Left cardiac atrium (tissue), 4 donors: ENCODE data around the gene SLIT3. TPM values are rescaled to one million over a fixed set of nuclear protein-coding genes. Genes with fewer than 3 reads are reported as not detected.

ENCODE experiments used
- ATAC-seq, 2 donors: fragments of 200-7000 bp; cut with Tn5 transposase; one replicate each; pipeline ENCODE4 v1.9.1; 2020; ENCODE audit warnings: mild to moderate bottlenecking in 2 of 2, moderate library complexity in 2 of 2
- DNase-seq: peaks from one replicate; pipeline ENCODE4 v3.0.0-alpha.2; 2020
- intact Hi-C, 2 donors: fragments of 100-400 bp; cut with DNase I; formaldehyde crosslinking; loops; one replicate each; pipeline versions ENCODE4 v1.14.1 to v1.15.1; 2022 to 2023
- total RNA-seq, 2 donors: library from RNA; stranded (reverse); fragmentation: NEBNext Ultra II Directional; extraction: Animal tissue kit (Norgen Biotek cat#: 25700); gene quantifications; one replicate each; pipeline ENCODE4 v1.2.1, GENCODE V29; 2021
- donor health status: DM: no; HTN: yes; CAD: no.
- donor health status: DM: no; HTN: yes; CAD: no; lungs with severe emphysema.
- donor health status: DM: yes; HTN: yes; CAD: no.
- donor health status: Dilated cardiomyopathy.

SLIT3 gene
- total RNA-seq, 2 donors from 2014 or later, result 71.1 to 117 TPM

DNA sequence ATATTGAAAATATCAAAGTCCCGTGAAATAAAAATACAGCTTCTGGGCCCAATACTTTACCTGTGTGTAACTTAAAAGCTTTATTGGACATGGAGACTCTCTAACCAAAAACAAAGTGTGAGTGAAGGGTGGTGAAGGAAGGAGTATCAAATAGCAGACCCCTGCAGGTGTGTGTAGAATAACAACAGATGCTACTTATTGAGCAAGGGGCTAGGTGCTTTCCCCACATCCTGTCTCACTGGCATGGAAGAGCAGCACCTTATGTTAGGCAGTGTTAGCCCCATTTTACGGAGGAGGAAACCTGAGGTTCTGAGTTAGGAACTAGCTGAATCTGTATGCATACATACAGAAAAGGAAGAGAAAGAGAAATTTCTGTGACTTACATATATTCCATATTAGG lies 21.8 kb downstream of the SLIT3 start:
- DNase-seq (no peak), ATAC-seq (no peak)
- intact Hi-C loops, result no loop called here

DNA sequence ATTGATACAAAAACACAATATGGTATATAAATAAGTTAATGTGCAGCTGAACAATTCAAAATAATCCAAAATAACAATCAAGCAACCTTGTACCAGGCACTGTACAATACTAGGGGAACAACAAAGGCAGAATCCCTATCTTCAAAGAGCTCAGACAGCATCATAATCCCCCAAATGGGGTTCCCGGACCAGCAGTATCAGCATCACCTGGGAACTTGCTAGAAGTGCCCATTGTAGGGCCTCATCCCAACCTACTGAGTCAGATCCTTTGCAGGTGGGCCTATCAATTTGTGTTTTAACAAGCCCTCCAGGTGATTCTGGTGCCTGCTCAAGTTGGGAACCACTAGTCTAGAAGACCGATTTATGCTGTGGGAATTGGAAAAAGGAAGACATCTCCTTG lies 27.1 kb downstream of the SLIT3 start:
- intact Hi-C loops, result no loop called here
- no peak for ATAC-seq
- no peak for DNase-seq

DNA sequence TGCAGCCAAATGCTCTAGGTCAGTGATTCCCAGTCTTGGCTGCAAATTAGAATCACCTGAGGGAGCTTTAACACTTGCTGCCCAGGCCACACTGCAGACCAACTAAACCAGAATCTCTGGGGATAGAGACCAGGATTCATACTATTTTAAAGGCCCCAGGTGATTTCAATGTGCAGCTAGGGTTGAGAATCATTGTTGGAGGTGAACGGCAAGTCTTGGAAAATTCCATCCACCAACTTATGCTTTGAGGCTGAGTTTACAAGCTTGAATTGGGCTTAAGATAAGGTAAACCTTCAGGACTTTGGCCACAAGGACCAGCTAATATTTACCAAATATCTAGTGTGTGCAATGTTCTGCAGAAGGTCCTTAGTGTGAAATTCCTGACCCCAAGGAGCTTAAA lies 27.5 kb downstream of the SLIT3 start:
- no peak for ATAC-seq
- no peak for DNase-seq
- intact Hi-C loops, result no loop called here

DNA sequence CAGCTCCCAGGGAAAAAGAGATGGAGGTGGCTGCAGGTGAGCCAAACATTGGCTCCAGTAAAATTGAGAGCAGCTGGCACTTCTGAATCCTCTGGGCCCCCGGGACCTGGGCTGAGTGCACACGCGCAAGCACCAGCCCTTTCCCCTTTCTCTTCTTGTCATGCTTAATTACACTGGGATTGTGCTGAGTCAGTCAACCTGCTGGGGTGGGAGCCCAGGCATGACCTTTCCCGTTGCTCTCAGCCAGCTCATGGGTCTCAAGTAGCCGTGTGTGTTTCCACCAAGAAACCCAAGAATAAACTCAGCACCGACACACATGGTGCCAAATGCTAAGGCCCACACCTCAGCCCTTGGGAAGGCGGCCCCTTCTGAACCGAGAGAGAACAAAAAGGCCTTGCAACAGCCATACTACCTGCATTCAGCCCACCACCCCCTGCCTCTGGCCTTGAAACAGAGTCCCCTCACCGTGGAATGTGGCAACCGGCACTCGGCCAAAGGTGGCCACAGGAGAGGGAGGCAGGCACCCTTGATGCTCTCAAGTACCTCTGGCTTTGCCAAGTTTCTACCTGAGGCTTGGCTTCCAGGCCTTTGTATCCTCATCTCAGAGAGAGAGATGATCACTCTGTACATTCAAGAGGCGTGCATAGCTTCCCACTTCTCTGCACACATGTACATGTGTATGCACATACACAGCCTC lies 28.1 kb downstream of the SLIT3 start:
- DNase-seq, result no peak
- intact Hi-C loops, result no loop called here
- ATAC-seq, result no peak

DNA sequence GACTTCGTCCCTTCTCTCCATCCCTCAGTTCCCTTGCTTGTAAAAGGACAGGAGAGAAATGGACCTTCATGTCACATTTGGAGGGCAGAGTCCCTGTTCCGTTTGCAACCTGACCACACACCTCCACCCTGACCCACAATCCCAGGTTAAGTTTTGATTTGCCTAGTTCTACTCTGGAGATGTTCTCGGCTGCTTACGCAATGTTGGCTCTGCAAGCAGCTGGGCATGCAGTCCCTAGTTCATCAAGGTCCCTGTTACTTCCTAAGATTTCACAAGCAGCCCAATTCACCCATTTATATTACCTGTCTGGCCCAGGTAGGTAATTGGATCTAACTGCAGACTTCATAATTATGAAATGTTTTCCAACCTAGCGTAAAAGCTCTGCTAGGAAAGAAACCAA lies 28.8 kb downstream of the SLIT3 start:
- intact Hi-C loops, result no loop called here
- ATAC-seq, result no peak
- DNase-seq, result no peak

DNA sequence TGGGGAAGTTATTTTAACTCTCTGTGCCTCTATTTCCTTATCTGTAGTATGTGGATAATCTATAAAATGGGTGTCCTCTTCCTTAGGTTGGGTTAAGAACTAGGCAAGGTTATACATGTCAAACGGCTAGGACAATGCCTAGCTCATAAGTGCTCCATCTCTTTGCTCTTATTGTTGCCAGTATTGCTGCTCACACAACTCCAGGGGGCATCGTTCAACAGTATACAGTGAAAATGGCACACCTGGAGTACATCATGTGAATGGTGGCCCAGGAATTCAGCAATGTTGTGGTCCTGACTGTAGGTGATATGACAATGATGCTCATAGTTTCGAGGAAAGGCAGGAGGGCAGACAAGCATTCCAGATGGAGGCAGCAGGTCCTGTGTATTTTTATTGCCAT lies 30.1 kb downstream of the SLIT3 start:
- ATAC-seq (no peak), DNase-seq (no peak)
- intact Hi-C loops, result no loop called here

DNA sequence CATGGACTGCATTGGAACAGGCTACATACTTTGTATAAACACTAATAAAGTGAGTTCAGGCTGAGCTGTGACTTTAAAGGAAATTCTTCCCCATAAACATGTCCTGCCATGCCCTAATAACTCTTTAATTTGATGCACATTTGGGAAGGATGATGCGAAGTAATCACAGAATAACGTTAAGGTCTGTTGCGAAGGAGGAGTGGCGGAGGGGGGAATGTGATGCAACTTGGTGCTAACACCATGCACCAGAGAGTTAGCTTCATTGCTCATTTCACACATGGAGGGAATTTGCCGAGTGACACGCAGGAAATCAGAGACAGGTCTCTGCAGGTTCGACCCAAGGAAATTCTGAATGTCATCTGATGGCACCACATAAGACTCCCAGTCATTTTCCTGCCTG lies 32.9 kb downstream of the SLIT3 start:
- ATAC-seq (no peak), DNase-seq (no peak)
- intact Hi-C loops, result no loop called here

DNA sequence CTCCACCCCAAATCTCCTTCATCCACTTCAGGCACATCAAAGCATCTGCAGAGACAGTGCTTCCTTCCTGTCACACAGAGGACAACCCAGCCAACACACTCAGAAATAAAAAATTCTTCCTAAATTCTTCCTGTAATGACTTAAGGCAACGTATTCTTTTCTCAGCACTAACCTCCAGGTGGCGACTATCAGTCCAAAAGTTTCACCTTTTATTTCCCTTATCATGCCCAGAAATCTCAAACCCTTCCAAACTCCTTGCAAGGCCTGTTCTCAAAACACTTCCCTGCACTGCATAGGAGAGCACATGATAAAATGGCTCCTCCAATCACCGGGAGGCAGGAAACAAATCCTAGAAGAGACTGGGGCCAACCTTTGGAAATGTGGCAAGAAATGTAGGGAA lies 35.1 kb downstream of the SLIT3 start:
- DNase-seq, result no peak
- intact Hi-C loops, result no loop called here
- no peak for ATAC-seq

DNA sequence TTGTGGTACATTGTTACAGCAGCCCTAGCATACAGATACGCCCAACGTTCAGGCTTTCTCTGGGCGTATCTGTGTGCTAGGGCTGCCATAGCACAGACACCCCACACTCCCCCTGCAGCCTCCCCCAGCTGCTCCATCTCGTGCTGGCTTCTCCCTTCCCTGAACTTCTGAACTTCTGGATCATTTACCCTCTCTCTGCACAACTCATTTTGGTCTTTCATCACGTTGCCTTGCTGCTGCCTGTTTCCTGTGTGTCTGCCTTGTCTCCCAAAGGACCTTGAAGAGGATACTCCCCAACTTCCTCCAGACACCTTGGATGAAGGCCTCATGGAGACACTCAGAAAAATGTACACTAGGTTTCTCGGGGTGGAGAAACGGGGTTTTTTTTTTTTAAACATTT lies 37.3 kb downstream of the SLIT3 start:
- peak in 1 of 2 donors; percentile 74 for ATAC-seq
- no peak for DNase-seq
- intact Hi-C loops, result no loop called here

DNA sequence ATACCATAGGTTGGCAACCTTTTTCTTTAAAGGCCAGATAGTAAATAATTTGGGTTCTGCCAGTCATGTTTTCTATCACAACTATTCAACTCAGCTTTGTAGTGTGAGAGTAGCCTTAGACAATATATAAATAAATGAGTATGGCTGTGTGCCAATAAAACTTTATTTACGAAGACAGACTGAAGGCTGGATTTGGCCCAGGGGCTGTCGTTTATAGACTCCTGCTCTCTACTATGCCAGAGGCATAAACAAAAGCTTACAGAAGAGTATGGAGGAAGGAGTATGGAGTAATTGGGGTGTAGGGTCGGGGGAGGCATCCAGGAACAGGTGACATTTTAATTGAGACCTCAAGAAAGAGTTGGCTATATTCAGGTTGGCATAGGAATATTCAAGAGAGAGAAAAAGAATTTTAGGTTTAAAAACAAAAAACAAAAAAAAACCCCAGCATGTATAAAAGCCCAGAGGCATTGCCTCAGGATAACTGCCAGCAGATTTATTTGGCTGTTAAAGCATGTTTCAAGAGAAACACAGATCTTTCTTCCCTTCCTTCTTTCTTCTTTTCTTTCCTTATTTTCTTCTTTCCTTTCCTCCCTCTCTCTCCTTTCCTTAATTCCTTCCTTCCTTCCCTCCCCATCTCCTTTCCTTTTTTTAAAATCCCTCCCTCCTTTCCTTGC lies 39.9 kb downstream of the SLIT3 start:
- no peak for DNase-seq
- no peak for ATAC-seq
- intact Hi-C loops, result no loop called here

DNA sequence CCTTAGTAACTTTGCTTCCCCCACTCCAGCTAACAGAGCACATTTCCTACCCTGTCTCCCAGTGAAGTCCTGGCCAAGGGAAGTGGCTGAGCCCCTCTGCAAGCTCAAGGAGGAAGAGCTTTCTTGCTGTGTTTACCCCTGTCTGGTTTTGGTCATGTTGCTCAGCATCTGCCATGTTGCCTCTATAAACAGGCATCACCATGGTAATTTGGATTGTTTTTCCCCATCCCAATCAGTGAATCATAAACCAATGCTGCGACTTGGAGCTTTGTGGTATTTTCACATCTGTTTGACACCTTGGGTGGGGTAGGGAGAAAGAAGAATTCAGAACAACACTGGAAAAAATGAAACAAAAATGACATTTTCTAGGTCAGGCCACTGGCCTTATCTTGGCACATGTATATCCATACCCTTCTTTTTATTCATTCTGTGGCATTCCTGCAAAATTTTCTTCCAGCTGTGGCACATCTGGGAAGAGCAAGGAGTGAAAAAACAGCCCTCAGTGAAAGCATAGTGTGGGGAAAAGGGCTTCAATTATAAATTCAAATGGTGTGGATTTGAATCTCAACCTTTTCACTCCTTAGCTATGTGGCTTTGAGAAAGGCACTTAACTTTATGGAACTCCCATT lies 42.5 kb downstream of the SLIT3 start:
- DNase-seq, result no peak
- ATAC-seq, result no peak
- intact Hi-C loops, result no loop called here

DNA sequence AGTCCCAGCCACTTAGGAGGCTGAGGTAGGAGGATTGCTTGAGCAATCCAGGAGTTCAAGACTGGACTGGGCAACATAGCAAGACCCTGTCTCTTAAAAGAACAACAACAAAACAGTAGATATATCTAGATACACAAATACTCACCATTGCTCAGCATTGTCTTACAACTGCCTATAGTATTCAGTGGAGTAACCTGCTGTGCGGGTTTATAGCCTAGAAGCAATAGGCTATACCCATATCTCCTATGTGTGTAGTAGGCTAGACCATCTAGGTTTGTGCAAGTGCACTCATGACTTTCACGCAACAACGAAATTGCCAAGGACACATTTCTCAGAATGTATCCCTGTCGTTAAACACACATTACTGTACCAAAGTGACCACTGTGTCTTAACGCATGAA lies 44.7 kb downstream of the SLIT3 start:
- ATAC-seq (no peak), DNase-seq (no peak)
- intact Hi-C loops, result no loop called here

DNA sequence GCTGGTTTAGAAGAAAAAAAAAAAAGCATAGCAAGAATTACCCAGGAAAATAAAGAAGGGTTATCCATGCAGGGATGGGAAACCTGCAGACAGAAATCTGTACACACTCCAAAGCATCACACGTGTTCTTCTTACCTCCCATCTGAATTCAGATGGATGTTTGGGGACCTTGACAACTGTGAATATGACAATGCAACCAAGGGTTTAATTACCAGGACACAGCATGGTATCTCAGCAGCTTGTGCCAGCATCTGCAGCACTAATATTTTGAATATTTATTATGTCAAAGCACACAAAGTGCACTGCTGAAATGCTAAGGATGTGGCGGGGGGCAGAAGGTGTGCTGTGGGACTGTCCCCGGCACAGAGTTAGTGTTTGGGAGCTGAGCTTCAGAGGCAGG lies 47.9 kb downstream of the SLIT3 start:
- intact Hi-C loops, result no loop called here
- ATAC-seq (no peak), DNase-seq (no peak)

DNA sequence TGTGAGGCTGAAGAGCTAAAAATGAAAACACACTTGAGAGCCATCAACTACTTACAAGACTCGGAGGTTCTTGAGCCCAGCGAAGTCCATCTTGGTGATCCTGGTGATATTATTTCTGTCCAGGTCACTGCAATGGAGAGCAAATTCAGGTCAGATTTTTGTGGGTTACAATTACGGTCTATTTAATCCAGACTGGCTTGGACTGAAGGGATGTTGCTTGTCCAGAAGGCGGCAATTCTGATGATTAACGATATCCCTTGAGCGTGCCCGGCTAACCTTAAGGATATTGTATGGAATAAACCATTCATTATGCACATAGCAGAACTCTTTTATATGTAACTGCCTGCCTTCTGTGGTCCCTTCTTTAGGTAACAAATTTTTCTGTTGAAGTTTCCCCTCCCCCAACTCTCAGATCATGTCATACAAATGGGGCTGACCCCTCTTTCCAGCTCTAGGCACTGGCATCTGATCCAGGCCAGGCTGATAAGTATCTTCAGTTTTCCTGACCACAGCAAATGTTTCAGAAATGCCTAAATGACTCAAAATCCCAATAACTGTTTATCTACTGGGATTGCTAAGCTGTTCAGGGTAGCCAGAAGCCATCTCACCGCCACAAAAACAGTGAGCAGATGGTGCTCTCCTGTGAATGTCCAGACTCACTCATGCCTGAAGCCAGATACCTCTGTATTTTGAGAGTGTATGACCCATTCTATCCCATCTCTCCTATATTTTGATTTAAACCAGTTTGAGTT lies 49.4 kb downstream of the SLIT3 start:
- ATAC-seq (no peak), DNase-seq (no peak)
- intact Hi-C loops, result no loop called here

DNA sequence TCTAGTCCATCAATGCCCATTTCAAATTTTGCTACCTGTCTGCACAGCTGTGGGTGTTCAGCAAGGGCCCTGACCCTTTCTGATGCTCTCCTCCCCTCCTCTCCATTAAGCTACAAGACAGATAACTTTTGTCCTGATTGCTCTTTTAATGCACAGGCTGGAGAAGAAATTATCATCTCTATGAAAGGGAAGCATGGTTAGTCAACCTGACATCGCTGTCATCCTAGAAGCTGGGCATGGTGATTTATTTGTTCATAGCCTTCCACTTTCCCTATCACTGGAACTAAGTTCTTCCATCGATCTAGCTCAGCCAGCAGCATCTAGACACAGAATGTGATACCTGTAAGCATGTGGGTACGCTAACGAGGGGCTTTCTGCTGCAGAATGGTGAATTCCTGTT lies 50.1 kb downstream of the SLIT3 start:
- intact Hi-C loops, result no loop called here
- ATAC-seq (no peak), DNase-seq (no peak)

DNA sequence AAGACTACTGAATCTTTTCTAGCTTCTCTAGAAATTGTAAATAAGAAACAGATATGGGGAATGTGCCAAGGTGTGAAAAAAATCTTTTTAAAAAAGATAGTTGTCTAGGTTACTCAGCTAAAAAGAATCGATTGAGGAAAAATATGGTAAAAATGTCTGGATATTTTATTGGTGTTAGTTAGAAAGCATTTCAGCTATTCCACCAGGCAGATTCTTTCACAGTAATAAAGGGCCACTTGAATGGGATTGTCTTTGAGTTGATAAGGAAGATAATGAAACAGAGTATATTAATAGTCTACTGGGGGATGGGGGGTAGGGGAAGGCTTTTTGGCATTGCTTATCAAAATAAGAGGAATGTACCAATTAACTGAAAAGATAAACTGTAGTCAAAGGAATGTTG lies 51.9 kb downstream of the SLIT3 start:
- DNase-seq, result no peak
- ATAC-seq, result peak; percentile 51 to 55
- intact Hi-C loops, result no loop called here

DNA sequence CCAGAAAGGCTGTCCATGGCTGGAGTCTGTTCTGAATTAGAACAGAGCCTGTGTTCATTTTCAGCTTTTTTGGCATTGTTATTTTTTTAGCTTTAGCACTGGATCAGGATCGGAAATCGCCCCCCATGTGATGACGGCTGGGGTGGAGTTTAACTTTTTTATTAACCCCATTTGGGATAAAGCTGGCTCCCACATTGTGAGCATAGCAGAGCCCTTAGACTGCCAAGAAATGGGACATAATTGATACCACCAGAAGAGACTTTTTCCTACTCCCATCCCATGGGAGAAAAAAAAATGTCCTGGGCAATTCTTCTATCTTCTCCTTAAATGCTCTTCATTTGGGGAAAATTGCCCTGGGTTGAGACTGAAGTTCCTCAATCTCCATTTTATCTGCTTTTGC lies 52.4 kb downstream of the SLIT3 start:
- DNase-seq (no peak), ATAC-seq (peak in 1 of 2 donors; percentile 82)
- intact Hi-C loops, result no loop called here

DNA sequence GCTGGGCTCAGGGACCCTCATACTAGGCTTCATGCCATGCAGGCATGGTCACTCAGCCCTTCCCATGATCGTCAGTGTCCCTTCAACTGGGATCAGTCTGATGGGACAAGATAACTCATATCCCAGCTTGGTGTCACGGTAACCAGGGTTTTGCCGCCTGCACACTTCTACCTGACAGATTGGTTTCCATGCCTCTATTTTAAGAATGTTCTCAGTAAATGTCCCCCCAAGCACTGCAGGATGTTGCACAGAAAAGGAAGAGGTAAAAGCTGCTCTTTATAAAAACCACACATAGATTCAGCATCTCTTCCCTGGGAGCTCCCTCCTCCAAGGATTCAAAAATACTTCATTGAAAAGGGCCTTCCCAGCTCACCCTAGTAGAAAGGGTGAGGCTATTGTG lies 56.1 kb downstream of the SLIT3 start:
- ATAC-seq (no peak), DNase-seq (no peak)
- intact Hi-C loops, result no loop called here

DNA sequence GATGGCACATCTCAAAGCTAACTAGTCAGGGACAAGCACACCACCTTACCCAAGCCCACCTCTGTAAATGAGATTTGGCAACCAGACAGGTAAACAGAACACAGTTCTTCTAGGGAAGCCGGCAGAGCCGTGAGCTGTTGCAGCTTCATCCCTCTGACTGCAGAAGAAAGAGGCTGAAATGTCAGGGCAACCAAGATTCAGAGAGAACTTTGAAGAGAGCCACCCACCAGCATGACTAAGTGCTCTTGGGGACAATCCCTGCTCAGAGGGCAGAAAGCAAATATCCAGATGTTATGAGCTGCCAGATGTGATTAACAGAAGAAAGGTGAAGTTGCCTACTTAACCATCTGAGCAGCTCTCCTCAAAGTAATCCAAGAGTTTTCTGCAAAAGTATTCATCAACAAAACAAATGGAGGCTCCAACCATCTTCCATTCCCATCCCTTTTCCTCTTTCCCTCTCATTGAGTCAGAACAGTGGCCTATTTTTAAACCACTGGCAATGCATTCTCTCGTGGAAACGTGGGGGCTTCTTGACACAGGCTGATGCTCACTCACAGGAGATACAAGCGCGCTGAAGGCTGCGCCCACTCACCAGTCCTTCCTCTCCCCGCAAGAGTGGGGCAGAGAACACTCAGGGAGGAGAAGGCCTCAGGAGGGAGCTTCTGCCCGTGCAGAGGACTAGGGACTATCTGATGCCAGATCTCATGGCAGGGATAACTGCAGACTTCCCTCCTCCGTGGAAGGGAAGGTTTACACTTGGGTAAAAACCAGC lies 57.1 kb downstream of the SLIT3 start:
- ATAC-seq (no peak), DNase-seq (no peak)
- intact Hi-C loops, result no loop called here

DNA sequence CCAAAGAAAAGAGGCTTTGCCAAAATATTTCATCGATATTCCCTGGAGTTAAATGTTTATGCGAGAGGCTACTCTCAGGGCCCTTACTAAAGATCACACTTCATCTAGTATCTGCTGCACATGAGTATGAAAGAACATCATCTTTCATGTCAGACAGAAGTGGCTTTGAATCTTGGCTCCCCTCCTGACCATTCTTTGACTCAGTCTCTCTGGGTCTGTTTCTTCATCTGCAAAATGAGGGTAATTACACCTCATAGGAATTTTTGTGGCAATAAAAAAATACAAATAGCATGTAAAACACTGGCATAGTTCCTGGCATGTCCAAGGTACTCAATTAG lies 58.1 kb downstream of the SLIT3 start:
- no peak for DNase-seq
- ATAC-seq, result no peak
- intact Hi-C loops, result no loop called here
